LNCAP (cell line): Measurements from ENCODE around the gene RNF130.

Source experiments
- CTCF ChIP-seq: fragments of 450-650 bp; IDR thresholded peaks from 2 replicates; pipeline ENCODE4 v1.5.1; 2017; ENCODE audit warnings: mild to moderate bottlenecking

The RNF130 gene

GRCh38 chr5:179975713-179976134, 95.8 kb downstream of the RNF130 start:
- TF ChIP-seq CTCF, result no peak

- peak; percentile 34; the same call in 1 of the 2 replicates for TF ChIP-seq CTCF
Measured at GRCh38 chr5:179974946-179975712, 96.4 kb downstream of the RNF130 start.

- no peak for TF ChIP-seq CTCF
Measured at GRCh38 chr5:179974246-179974945, 97.2 kb downstream of the RNF130 start.

GRCh38 chr5:179973391-179973790, 98.2 kb downstream of the RNF130 start:
- no peak for TF ChIP-seq CTCF

GRCh38 chr5:179969110-179969509, 102.4 kb downstream of the RNF130 start:
- no peak for TF ChIP-seq CTCF

- TF ChIP-seq CTCF, result no peak
Measured at GRCh38 chr5:179967489-179967888, 104.1 kb downstream of the RNF130 start.

GRCh38 chr5:179964015-179964414, 107.5 kb downstream of the RNF130 start:
- TF ChIP-seq CTCF, result no peak
